Neuronal stem cell (in vitro differentiated cells): ENCODE results near the gene QPRT.
A peak's percentile ranks its signal among the peaks of the same experiment; 100 is the strongest.
"Not testable (repeated sequence)": the region's sequence is repeated elsewhere in the genome, so short reads cannot be mapped to it uniquely, and the experiment has no call there.

ENCODE experiments used
- DNase-seq: peaks from one replicate; pipeline ENCODE4 v3.0.0-alpha.2; 2013; ENCODE audit warnings: low spot score
- H2AFZ ChIP-seq: one replicate; pipeline ENCODE4 v1.6.1; 2013; ENCODE audit warnings: mild to moderate bottlenecking, low read length, inconsistent platforms
- H2AK5ac ChIP-seq: 2 replicates; pipeline ENCODE4 v1.6.1; 2013; ENCODE audit warnings: low read depth, mild to moderate bottlenecking, inconsistent platforms, low read length, moderate library complexity, mixed read lengths
- H2BK120ac ChIP-seq: 2 replicates; pipeline ENCODE4 v1.6.1; 2013; ENCODE audit warnings: low read depth, mild to moderate bottlenecking, inconsistent platforms, low read length, moderate library complexity, mixed read lengths
- H2BK12ac ChIP-seq: one replicate; pipeline ENCODE4 v1.6.1; 2013; ENCODE audit warnings: low read length, inconsistent platforms
- H2BK15ac ChIP-seq: 2 replicates; pipeline ENCODE4 v1.6.1; 2013; ENCODE audit warnings: mild to moderate bottlenecking, low read length, inconsistent platforms, mixed read lengths
- H2BK5ac ChIP-seq: one replicate; pipeline ENCODE4 v1.6.1; 2013; ENCODE audit warnings: inconsistent platforms, mild to moderate bottlenecking, low read length, moderate library complexity
- H3K14ac ChIP-seq: one replicate; pipeline ENCODE4 v1.6.1; 2013; ENCODE audit warnings: low read length, inconsistent platforms
- H3K18ac ChIP-seq: 2 replicates; pipeline ENCODE4 v1.6.1; 2013; ENCODE audit warnings: low read length, inconsistent platforms
- H3K23ac ChIP-seq: 2 replicates; pipeline ENCODE4 v1.6.1; 2013; ENCODE audit warnings: low read depth, mild to moderate bottlenecking, mixed read lengths, low read length, inconsistent platforms; ENCODE audit not compliant: poor library complexity
- H3K27ac ChIP-seq: replicated peaks from 3 replicates; pipeline ENCODE4 v1.5.1; 2013; ENCODE audit warnings: low read length, inconsistent platforms
- H3K27me3 ChIP-seq, 3 experiments: 2 replicates each; pipeline ENCODE4 v1.6.1; 2013; ENCODE audit warnings: low read length in 3 of 3, mild to moderate bottlenecking in 2 of 3, inconsistent platforms in 1 of 3, low read depth in 1 of 3, mixed read lengths in 1 of 3, moderate library complexity in 1 of 3; ENCODE audit not compliant: control insufficient read depth in 3 of 3, insufficient read depth in 3 of 3
- H3K36me3 ChIP-seq, 2 donors: replicated peaks in 1 of 2; 2 replicates each; pipeline ENCODE4 v1.6.1; 2013; ENCODE audit warnings: low read length in 2 of 2; ENCODE audit not compliant: control insufficient read depth in 2 of 2, insufficient read depth in 2 of 2
- H3K4ac ChIP-seq: 2 replicates; pipeline ENCODE4 v1.6.1; 2013; ENCODE audit warnings: inconsistent platforms, mild to moderate bottlenecking, low read length, moderate library complexity
- H3K4me1 ChIP-seq, 2 donors: 1 replicate in 1 of 2; 2 replicates in 1 of 2; pipeline ENCODE4 v1.6.1; 2013; ENCODE audit warnings: low read length in 2 of 2, low read depth in 1 of 2; ENCODE audit not compliant: control insufficient read depth in 2 of 2, insufficient read depth in 1 of 2
- H3K4me2 ChIP-seq: one replicate; pipeline ENCODE4 v1.6.1; 2013; ENCODE audit warnings: mild to moderate bottlenecking, low read length, inconsistent platforms; ENCODE audit not compliant: insufficient read depth, poor library complexity, severe bottlenecking
- H3K4me3 ChIP-seq, 2 donors: 2 replicates each; pipeline ENCODE4 v1.5.1; 2013; ENCODE audit warnings: low read length in 2 of 2, mild to moderate bottlenecking in 2 of 2, inconsistent platforms in 1 of 2, moderate library complexity in 1 of 2
- H3K79me1 ChIP-seq: one replicate; pipeline ENCODE4 v1.6.1; 2013; ENCODE audit warnings: low read depth, mild to moderate bottlenecking, inconsistent platforms, low read length, moderate library complexity
- H3K9ac ChIP-seq: one replicate; pipeline ENCODE4 v1.6.1; 2013; ENCODE audit warnings: mild to moderate bottlenecking, low read depth, low read length, inconsistent platforms; ENCODE audit not compliant: poor library complexity
- H3K9me3 ChIP-seq, 2 donors: replicated peaks in 1 of 2; 2 replicates each; pipeline versions ENCODE3 to v1.6.1; 2013; ENCODE audit warnings: low read length in 2 of 2, mild to moderate bottlenecking in 2 of 2, inconsistent platforms in 1 of 2, low read depth in 1 of 2, mixed read lengths in 1 of 2, moderate library complexity in 1 of 2; ENCODE audit not compliant: control insufficient read depth in 2 of 2, insufficient read depth in 1 of 2
- H4K8ac ChIP-seq: one replicate; pipeline ENCODE4 v1.6.1; 2013; ENCODE audit warnings: low read depth, mild to moderate bottlenecking, inconsistent platforms, low read length, moderate library complexity
- H4K91ac ChIP-seq: one replicate; pipeline ENCODE4 v1.6.1; 2013; ENCODE audit warnings: low read length, low read depth, mild to moderate bottlenecking, inconsistent platforms; ENCODE audit not compliant: poor library complexity
- WGBS, 2 donors: extraction: QIAGEN DNeasy Blood & Tissue Kit; methylation state at CpG; one replicate each; pipeline ENCODE4 v1.1.7; 2013; ENCODE audit warnings: missing lambda C conversion rate in 2 of 2, mixed read lengths in 1 of 2; ENCODE audit not compliant: insufficient read length in 2 of 2, insufficient replicate concordance in 1 of 2; ENCODE audit errors: extremely low coverage in 2 of 2; 5-methylcytosine and 5-hydroxymethylcytosine counted together

Gene QPRT

GRCh38 chr16:29653890-29654289 lies 25.1 kb upstream of the QPRT start:
- H3K9me3 ChIP-seq, H2BK15ac ChIP-seq, H2BK12ac ChIP-seq, H2BK5ac ChIP-seq, H3K27ac ChIP-seq, H3K9ac ChIP-seq, H4K91ac ChIP-seq, H3K4me3 ChIP-seq, DNase-seq, H3K4ac ChIP-seq, H2BK120ac ChIP-seq, H3K14ac ChIP-seq, H4K8ac ChIP-seq, H2AK5ac ChIP-seq, H3K36me3 ChIP-seq, H3K79me1 ChIP-seq, H3K23ac ChIP-seq, H3K4me2 ChIP-seq, H3K4me1 ChIP-seq, H3K27me3 ChIP-seq: not testable (repeated sequence)
- WGBS, 2 donors: no CpG with 5 or more reads among the region's 7 CpGs
- Histone ChIP-seq H3K18ac (peak overlapping the region; percentile 57), H2AFZ (peak overlapping the region; percentile 5)

DNA sequence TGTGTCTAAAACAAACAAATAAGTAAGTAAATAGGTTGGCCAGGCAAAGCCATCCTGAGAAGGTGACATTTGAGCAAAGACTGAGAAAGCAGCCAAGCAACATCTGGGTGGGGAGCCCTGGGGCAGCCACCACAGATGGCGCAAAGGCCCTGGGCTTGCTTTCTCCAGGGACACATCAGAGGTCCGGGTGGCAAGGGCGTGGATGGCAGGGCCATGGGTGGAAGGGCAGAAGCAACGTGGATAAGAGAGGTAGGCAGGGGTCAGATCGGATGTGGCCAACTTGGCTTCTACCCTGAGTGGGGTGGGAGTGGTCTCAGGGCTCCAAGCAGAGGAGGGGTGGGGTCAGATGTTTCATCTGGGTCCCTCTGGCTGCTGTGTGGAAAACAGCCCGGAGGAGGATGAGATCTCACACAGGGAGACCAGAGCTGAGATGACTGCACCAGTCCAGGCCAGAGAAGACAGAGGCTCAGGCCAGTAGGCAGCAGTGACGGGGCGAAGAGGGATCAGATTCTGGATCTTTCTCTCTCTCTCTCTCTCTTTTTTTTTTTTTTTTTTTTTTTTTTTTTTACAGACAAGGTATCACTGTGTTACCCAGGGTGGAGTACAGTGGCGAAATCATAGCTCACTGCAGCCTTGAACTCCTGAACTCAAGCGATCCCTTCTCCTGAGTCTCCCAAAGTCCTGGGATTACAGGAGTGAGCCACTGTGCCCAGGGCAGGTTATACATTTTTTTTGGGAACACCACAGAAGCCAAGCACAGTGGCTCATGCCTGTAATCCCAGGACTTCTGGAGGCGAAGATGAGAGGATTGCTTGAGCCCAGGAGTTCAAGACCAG lies 22.1 kb upstream of the QPRT start:
- Histone ChIP-seq H2BK12ac (no peak overlapping the region), H2BK120ac (no peak overlapping the region), H3K36me3 (no peaks in the 10 kb centered on the region), H3K27me3 (no peaks in the 10 kb centered on the region), H4K8ac (no peak overlapping the region), H3K79me1 (no peaks in the 10 kb centered on the region), H3K23ac (no peak overlapping the region), H3K4me1 (peaks cover 4 to 6% of the 10 kb centered on the region in 2 donors), H3K4ac (no peak overlapping the region), H3K4me3 (no peak overlapping the region), H3K4me2 (no peak overlapping the region), H4K91ac (no peak overlapping the region), H3K9ac (no peak overlapping the region), H3K18ac (peak overlapping the region; percentile 89), H3K14ac (no peak overlapping the region), H2BK15ac (no peak overlapping the region), H2BK5ac (no peak overlapping the region), H3K9me3 (no peaks in the 10 kb centered on the region), H3K27ac (no peak overlapping the region), H2AK5ac (no peak overlapping the region), H2AFZ (no peak overlapping the region)
- no CpG with 5 or more reads among the region's 11 CpGs for WGBS, 2 donors
- DNase-seq: no peak

DNA sequence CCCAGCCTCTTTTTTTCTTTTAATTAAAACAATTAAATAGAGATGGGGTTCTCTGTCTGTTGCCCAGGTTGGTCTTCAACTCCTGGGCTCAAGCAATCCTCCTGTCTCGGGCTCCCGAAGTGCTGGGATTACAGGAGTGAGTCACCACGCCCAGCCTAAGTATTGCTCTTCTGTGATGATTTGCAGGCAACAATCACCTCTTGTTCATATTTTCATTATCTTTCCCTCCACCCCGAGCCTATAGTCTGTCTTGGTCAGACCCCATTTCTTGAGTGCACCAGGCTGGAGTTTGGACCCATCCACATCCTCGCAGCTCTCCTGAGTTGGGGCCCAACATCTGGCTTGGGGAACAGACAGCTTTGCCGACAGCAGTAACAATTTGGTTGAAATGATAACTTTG lies 20.3 kb upstream of the QPRT start:
- H3K79me1 ChIP-seq: no peaks in the 10 kb centered on the region
- H2BK12ac ChIP-seq: no peak overlapping the region
- H2BK5ac ChIP-seq: no peak overlapping the region
- H3K9ac ChIP-seq: no peak overlapping the region
- WGBS, 2 donors: no CpG with 5 or more reads among the region's 6 CpGs
- H3K4me2 ChIP-seq: no peak overlapping the region
- DNase-seq: no peak
- no peak overlapping the region for H3K4me3 ChIP-seq
- H3K4me1 ChIP-seq: peaks cover 6 to 8% of the 10 kb centered on the region in 2 donors
- no peak overlapping the region for H4K91ac ChIP-seq
- H2BK15ac ChIP-seq: no peak overlapping the region
- H3K36me3 ChIP-seq: no peaks in the 10 kb centered on the region
- H2BK120ac ChIP-seq: no peak overlapping the region
- H3K27me3 ChIP-seq: no peaks in the 10 kb centered on the region
- no peak overlapping the region for H3K27ac ChIP-seq
- H2AFZ ChIP-seq: no peak overlapping the region
- no peaks in the 10 kb centered on the region for H3K9me3 ChIP-seq
- H3K4ac ChIP-seq: no peak overlapping the region
- H4K8ac ChIP-seq: no peak overlapping the region
- no peak overlapping the region for H3K18ac ChIP-seq
- H3K14ac ChIP-seq: no peak overlapping the region
- no peak overlapping the region for H2AK5ac ChIP-seq
- no peak overlapping the region for H3K23ac ChIP-seq

- no peak overlapping the region for H3K18ac ChIP-seq
- no CpG with 5 or more reads among the region's 17 CpGs for WGBS, 2 donors
- H3K4me2 ChIP-seq: no peak overlapping the region
- H3K27ac ChIP-seq: no peak overlapping the region
- H3K9me3 ChIP-seq: no peaks in the 10 kb centered on the region
- H3K23ac ChIP-seq: no peak overlapping the region
- H4K8ac ChIP-seq: no peak overlapping the region
- peaks cover 11 to 28% of the 10 kb centered on the region in 2 donors for H3K4me1 ChIP-seq
- no peak overlapping the region for H3K9ac ChIP-seq
- H2AFZ ChIP-seq: peak overlapping the region; percentile 55
- no peak overlapping the region for H2BK12ac ChIP-seq
- no peak overlapping the region for H3K14ac ChIP-seq
- no peak overlapping the region for H2BK5ac ChIP-seq
- H3K79me1 ChIP-seq: peaks cover 3% of the 10 kb centered on the region
- H3K4ac ChIP-seq: no peak overlapping the region
- H4K91ac ChIP-seq: no peak overlapping the region
- H3K27me3 ChIP-seq: no peaks in the 10 kb centered on the region
- no peak overlapping the region for H2BK120ac ChIP-seq
- no peak overlapping the region for H2AK5ac ChIP-seq
- DNase-seq: no peak
- H3K36me3 ChIP-seq: no peaks in the 10 kb centered on the region
- H3K4me3 ChIP-seq: no peak overlapping the region
- H2BK15ac ChIP-seq: no peak overlapping the region
These were observed 16.8 kb upstream of the QPRT start for GRCh38 chr16:29662000-29662728.
